ENCODE data around the gene C1S.
"Not testable (repeated sequence)": the region's sequence is repeated elsewhere in the genome, so short reads cannot be mapped to it uniquely, and the experiment has no call there.

The C1S gene

GRCh38 chr12:7047306-7047705, 13.2 kb upstream of the C1S start:
- no peak for DNase-seq

GRCh38 chr12:7049445-7049951, 11.0 kb upstream of the C1S start:
- not testable (repeated sequence) for DNase-seq

- DNase-seq, result not testable (repeated sequence)
These were observed 10.5 kb upstream of the C1S start for GRCh38 chr12:7049973-7050372.

GRCh38 chr12:7054925-7055324, 5.6 kb upstream of the C1S start:
- no peak for DNase-seq

- not testable (repeated sequence) for DNase-seq
These were observed 4.8 kb upstream of the C1S start for GRCh38 chr12:7055736-7056135.

- DNase-seq, result no peak
These were observed 2.2 kb upstream of the C1S start for GRCh38 chr12:7058163-7058845.

GRCh38 chr12:7058850-7059395, 1.6 kb upstream of the C1S start:
- DNase-seq, result no peak

- DNase-seq, result no peak
These were observed 738 bp upstream of the C1S start for GRCh38 chr12:7059780-7060179.

DNA sequence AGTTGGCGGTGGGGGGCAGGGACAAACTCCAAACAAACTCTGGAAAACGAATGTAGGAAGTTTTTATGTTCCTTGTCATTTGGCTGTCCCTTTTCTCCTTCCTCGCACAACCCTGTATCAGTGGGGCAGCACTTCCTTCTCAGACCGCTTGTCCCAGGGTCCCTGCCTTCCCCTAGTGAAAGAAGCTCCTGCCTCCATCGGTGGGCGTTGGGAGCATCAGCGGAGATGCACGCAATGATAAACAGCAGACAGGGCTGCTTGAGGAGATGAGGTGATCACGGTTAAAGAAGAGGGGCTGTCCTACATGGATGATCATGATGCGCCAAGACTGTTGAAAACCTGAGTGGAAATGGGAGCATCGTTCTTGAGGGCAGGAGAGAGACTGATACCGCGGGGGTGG, 620 bp downstream of the C1S start:
- no peak for DNase-seq

DNA sequence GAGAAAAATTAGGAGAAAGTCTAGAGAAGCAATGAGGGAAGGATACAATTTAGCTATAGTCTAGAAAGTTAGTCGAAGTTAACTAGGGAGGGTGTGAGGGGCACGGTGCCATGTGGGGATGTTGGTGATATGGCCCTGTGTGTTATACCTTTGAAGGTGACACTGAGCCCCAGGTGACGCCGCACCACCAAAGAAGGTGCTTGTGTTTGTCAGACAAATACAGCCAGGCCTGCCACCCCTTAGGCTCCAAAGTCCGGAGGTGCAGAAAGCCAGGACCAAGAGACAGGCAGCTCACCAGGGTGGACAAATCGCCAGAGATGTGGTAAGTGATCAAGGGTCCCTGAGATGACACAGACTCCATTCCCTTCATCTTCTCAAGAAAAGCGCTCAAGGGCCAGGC, 1.1 kb downstream of the C1S start:
- DNase-seq, result no peak

- no peak for DNase-seq
These were observed 4.0 kb downstream of the C1S start for GRCh38 chr12:7064516-7064915.

DNA sequence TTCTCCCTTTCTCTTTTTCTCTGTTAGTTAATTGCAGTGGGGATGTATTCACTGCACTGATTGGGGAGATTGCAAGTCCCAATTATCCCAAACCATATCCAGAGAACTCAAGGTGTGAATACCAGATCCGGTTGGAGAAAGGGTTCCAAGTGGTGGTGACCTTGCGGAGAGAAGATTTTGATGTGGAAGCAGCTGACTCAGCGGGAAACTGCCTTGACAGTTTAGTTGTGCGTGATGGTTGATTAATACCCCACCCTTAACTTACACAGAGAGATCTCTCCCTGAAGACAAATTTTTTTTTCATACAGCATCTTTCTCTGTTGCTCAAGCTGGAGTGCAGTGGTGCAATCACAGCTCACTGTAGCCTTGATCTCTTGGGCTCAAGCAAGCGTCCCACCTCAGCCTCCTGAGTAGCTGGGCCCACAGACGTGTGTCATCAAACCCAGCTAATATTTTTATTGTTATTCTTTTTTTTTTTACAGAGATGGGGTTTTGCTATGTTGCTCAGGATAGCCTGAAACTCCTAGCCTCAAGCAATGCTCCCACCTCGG, 4.6 kb downstream of the C1S start:
- no peak for DNase-seq

DNA sequence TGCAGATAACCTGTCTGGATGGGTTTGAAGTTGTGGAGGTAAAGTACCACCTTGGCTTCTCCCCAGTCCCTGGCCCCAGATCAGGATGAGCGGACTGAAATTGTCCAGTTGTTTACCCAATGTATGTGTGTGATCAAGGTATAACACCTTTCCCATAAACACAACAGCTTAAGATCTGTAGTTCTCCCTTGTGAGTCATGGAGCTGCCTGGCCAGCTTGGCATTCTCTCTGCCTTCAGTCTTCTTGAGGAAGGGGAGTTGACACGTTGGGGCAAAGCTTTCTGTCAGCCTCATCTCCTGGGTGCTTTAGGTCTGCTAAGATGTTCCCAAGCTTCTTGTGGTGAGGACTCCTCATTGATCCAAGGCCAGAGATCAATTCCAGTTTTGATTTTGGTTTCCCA, 6.1 kb downstream of the C1S start:
- no peak for DNase-seq

- no peak for DNase-seq
These were observed 6.6 kb downstream of the C1S start for GRCh38 chr12:7067096-7067495.

DNA sequence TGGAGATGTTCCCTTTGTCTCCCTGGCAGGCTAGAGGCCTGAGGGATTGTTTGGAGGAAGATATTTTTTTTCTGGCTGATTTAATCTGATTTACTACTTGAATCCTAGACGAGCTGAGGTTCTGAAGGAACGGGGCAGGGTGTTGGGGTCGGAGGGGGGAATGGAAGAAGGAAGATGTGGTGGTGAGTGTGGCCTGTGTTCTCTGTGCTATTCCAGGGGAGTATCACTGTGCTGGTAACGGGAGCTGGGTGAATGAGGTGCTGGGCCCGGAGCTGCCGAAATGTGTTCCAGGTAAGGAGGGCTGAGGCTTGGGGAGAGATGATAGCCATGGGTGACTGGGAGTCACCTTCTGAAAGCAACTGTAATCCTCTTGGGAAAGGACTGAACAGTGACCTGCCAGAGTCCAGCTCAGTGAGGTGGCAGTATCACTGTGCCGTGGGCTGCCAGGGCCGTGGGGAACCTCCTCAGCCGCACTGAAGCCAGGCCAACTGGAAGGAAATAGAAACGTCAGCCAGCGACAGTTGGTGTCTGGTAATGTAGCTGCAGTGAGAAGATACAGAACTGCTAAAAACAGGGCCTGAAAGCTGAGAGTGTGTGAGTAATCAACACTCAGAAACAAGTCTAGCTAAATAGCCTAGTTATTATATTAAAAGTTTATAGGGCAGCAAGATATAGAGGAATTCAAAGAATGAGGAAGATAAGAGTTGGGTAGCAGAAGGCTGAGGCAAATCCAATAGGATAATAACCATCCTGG, 7.9 kb downstream of the C1S start:
- DNase-seq, result peak in 1 of 2 experiments; percentile 76

GRCh38 chr12:7068994-7069346, 8.5 kb downstream of the C1S start:
- DNase-seq, result no peak

DNA sequence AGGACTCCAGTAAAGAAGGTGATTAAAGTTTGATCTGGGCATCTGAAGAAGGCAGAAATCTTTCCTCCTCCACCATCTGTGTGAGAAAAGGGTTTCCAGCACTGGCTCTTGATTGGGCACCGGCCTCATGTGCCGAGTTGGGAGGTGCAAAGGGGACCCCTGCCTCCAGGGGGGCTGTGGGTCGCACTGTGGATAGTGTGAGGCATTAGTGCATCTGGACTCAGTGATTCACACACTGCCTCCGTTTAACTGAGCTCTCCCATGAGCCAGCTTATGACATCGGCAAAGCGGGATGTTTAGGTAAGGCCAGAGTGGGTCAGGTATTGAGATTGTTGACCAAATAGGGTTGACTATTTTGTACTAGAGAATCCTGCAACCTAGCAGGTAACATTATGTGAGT, 8.9 kb downstream of the C1S start:
- DNase-seq, result no peak

- no peak for DNase-seq
These were observed 11.5 kb downstream of the C1S start for GRCh38 chr12:7072035-7072434.

DNA sequence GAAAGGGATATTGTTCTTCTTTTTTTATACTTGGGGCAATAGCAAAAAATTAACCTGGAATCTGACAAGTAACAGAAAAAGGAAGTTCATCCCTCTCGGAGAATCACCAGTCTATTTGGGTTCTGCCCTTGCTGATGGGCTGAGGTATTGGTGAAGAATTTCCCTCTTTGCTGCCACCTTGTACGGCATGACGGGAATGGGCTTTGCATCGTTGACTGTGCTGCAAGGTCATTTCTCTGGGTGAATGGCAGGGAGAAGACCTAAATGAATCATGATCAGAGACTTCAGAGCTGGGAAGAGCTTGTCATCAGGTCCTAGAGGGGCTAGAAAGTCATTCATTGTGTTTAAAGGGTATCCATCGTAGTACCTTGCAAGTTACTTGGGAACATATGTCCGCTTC, 12.0 kb downstream of the C1S start:
- DNase-seq, result no peak

- no peak for DNase-seq
These were observed 13.4 kb downstream of the C1S start for GRCh38 chr12:7073946-7074345.

DNA sequence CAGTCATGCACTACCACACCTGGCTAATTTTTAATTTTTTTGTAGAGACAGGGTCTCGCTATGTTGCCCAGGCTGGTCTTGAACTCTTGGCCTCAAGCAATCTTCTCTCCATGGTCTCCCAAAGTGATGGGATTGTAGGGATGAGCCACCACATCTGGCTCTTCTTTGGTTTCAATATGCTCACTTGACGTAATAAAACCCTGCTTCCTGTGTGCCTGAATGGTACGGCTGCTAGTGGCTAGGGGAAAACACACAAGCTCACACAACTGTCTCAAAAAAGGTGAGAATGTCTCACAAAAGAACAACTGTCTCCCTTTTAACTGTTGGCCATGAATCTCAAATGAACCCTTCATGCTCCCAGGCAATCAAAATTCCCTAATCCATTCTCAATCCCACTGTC, 15.0 kb downstream of the C1S start:
- DNase-seq, result no peak

DNA sequence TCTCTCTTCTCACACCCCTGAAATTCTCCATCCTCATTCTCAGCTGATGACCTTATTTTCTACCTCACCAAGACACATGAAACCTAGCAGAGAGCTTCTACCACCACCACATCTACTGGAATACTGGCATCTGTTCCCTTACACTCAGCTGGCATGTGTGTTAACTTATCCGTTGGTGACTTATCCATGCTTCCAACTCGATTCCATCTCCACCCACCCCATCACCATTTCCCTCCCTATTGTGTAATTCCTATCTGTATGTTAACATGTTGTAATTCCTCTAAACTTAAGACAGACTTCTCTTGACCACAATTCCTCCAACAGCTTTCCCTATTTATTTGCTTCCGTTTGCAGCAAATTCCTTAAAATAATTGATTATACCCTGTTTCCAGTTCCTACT, 15.4 kb downstream of the C1S start:
- no peak for DNase-seq

DNA sequence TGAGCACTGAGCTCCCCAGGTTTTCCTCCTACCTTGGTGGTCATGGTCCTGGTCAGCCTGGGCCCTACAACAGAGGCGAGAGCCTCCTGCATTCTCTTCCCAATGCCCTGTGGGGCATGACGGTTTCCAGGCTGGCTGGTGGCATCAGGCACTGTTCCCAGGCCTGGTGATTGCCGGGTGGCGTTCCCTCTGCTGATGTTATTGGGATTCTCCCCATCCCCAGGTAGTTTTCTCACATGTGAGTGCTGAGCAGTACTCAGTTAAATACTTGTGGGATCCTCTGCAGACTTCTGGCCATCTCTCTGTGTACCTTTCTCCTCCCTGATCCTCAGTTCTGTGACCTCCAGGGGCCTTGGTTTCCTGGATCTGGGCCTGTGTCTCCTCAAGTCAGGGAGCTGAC, 16.0 kb downstream of the C1S start:
- no peak for DNase-seq

GRCh38 chr12:7078163-7078562, 17.6 kb downstream of the C1S start:
- no peak for DNase-seq

All from cerebellar nuclear complex (tissue), 1 donor.